ENCODE results near the gene GTF2F2.

The GTF2F2 gene

DNA sequence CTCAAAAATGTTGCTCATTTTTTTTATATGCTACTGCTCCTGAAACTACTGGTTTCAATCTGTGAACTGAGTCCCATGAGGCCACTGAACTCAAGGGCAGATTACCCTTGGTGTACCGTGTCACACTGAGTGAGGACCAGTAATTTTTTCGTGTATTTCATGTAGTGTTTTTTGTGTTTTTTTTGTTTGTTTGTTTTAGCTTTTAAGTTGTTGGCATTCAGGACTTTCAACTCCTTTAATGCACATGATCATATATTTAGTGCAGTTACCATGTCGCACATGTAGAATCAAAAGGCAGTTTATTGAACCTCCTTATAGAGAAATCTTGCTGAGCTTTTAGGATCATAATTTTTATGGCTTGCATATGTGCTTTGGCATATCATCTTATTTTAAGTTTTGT lies 162.7 kb downstream of the GTF2F2 start:
- in situ Hi-C loops (cut with HindIII; ENCODE audit: low pct_ligation_motif_present, low sequenced_read_pairs): loop anchor here (25.0 kb wide), 1 partner anchor 246 kb away; no protein-coding TSS in a partner anchor
- H3K27ac ChIP-seq: no peak overlapping the region
- no peak overlapping the region for H3K4me3 ChIP-seq (ENCODE audit: low read depth, low read length)

DNA sequence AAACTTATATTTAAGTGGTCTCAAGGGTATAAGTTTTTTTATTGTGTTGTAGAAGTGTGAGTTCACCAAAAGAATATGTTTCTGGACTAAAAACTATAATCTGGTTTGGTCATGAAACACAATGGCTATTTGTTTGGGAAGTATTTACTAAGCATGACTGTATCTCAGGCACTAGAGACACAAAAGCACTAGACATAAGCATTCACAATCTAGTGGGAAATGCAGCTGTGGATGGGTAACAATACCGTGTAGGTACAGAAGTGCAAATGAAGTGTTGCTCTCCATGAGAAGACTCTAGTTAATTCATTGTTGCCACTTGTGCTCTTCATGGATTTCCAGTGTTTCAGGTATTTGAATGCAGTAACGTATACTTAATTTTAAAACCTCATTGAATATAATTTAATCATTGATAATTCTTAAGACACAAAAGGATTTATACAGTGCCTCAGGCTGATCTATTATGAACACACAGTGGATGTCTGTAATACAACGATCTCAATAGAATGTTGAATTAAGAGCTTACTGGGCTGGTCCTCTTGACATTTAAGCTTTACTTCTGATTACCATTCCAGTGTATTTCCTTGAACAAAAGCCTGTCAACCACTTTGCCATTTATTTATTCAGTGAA lies 169.7 kb downstream of the GTF2F2 start:
- TF ChIP-seq, protein P1, sequence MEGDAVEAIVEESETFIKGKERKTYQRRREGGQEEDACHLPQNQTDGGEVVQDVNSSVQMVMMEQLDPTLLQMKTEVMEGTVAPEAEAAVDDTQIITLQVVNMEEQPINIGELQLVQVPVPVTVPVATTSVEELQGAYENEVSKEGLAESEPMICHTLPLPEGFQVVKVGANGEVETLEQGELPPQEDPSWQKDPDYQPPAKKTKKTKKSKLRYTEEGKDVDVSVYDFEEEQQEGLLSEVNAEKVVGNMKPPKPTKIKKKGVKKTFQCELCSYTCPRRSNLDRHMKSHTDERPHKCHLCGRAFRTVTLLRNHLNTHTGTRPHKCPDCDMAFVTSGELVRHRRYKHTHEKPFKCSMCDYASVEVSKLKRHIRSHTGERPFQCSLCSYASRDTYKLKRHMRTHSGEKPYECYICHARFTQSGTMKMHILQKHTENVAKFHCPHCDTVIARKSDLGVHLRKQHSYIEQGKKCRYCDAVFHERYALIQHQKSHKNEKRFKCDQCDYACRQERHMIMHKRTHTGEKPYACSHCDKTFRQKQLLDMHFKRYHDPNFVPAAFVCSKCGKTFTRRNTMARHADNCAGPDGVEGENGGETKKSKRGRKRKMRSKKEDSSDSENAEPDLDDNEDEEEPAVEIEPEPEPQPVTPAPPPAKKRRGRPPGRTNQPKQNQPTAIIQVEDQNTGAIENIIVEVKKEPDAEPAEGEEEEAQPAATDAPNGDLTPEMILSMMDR (IDR thresholded peaks at IDR 0.05; ENCODE audit: low read depth, low read length, missing control alignments): no peak
- Histone ChIP-seq H3K36me3 (replicated peaks) (no peaks in the 10 kb centered on the region), H3K27me3 (replicated peaks) (no peaks in the 10 kb centered on the region), H3K4me3 (ENCODE audit: low read depth, low read length) (no peak overlapping the region), H3K27ac (no peak overlapping the region)
- in situ Hi-C loops (cut with HindIII; ENCODE audit: low pct_ligation_motif_present, low sequenced_read_pairs): loop anchor here (25.0 kb wide), 1 partner anchor 253 kb away; no protein-coding TSS in a partner anchor
- no peak for DNase-seq

More for the DNA sequence above, 162.7 kb downstream of the GTF2F2 start:
- Histone ChIP-seq H3K36me3 (replicated peaks) (no peaks in the 10 kb centered on the region), H3K27me3 (replicated peaks) (no peaks in the 10 kb centered on the region)
- TF ChIP-seq, protein P1 (IDR thresholded peaks at IDR 0.05; ENCODE audit: low read depth, low read length, missing control alignments): no peak
- DNase-seq: no peak

DNA sequence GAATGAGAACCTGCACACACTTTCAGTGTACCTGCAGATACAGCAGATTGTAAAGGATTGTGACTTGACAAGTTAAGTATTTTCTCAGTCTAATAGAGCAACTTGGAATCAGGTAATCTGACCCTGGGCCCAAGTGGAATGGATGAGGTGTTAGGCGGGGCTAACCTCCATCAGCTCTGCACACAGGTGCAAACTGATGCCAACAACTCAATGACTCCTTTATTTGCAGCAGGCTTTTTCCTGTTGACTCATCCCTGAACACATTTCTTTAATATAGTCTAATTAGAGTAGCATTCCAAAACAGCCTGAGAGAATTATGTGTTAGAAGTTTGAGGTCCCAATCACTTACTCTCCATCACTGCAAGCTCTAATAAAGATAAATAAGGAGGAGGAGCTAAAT lies 171.9 kb downstream of the GTF2F2 start:
- no peaks in the 10 kb centered on the region for H3K36me3 ChIP-seq (replicated peaks)
- H3K27ac ChIP-seq: no peak overlapping the region
- DNase-seq: no peak
- in situ Hi-C loops (cut with HindIII; ENCODE audit: low pct_ligation_motif_present, low sequenced_read_pairs): loop anchor here (25.0 kb wide), 1 partner anchor 255 kb away; no protein-coding TSS in a partner anchor
- H3K27me3 ChIP-seq (replicated peaks): no peaks in the 10 kb centered on the region
- H3K4me3 ChIP-seq (ENCODE audit: low read depth, low read length): no peak overlapping the region
- TF ChIP-seq, protein P1 (IDR thresholded peaks at IDR 0.05; ENCODE audit: low read depth, low read length, missing control alignments): no peak

DNA sequence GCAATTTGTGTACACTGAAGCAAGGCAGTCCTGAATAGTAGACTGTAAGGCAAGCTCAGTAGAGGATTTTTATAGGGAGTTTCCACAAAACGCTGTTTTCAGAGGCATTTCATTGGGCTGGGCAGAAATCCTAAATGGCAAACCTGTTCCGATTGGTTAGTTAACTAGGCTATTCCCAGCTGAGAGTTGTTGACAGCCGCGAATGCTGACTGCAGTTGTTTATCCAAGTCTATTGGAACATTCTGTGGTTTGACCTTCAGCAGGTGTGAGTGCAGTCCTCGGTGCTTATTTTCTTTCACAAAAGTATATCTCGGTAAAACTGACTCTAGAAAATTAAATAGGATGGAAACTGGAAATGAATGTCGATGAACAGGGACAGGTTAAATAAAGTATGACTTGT lies 175.2 kb downstream of the GTF2F2 start:
- Histone ChIP-seq H3K4me3 (ENCODE audit: low read depth, low read length) (no peak overlapping the region), H3K27ac (no peak overlapping the region), H3K36me3 (replicated peaks) (no peaks in the 10 kb centered on the region), H3K27me3 (replicated peaks) (no peaks in the 10 kb centered on the region)
- no peak for DNase-seq
- TF ChIP-seq, protein P1 (IDR thresholded peaks at IDR 0.05; ENCODE audit: low read depth, low read length, missing control alignments): no peak
- in situ Hi-C loops (cut with HindIII; ENCODE audit: low pct_ligation_motif_present, low sequenced_read_pairs): loop anchor here (25.0 kb wide), 1 partner anchor 258 kb away; no protein-coding TSS in a partner anchor

DNA sequence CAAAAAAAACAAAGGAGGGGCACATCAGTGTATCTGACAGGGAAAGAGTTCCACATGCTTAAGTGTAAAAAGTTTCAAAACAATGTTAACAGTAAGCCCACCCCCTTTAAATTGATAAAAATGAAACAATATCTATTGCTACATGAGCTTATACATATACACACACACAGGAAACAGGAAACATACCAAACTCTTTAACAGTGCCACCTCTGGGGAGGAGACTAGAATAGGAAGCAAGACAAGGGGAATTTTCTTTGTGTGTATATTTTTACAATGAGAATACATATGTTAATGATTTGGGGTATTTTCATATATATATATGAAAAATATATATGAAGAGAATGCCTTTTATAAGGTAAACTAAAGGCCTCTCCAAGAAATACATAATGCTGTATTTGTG lies 175.9 kb downstream of the GTF2F2 start:
- Histone ChIP-seq H3K36me3 (replicated peaks) (no peaks in the 10 kb centered on the region), H3K4me3 (ENCODE audit: low read depth, low read length) (no peak overlapping the region), H3K27me3 (replicated peaks) (no peaks in the 10 kb centered on the region), H3K27ac (no peak overlapping the region)
- no peak for DNase-seq
- TF ChIP-seq, protein P1 (IDR thresholded peaks at IDR 0.05; ENCODE audit: low read depth, low read length, missing control alignments): no peak
- in situ Hi-C loops (cut with HindIII; ENCODE audit: low pct_ligation_motif_present, low sequenced_read_pairs): loop anchor here (25.0 kb wide), 1 partner anchor 259 kb away; no protein-coding TSS in a partner anchor
